ENCODE measurements around the gene KCND2.

Gene KCND2

DNA sequence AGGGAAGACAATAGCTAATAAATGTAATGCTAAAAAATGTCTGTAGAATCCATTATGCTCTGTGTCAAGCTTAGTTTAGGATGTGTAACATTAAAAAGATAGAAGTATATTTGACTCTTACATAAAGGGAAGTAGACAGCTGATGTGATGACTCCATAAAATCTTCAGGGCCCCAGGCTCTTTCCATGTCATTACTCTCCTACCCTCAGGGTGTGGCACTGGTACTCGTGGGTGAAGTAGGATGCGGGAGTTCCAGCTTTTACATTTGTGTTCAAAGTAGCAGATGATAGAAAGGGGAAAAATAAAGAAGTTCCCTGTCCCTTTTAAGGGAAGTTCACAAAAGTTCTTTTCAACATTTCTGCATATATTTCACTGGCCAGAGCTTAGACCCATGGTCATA is 427.8 kb downstream of the KCND2 start:
- TF ChIP-seq, protein P1, sequence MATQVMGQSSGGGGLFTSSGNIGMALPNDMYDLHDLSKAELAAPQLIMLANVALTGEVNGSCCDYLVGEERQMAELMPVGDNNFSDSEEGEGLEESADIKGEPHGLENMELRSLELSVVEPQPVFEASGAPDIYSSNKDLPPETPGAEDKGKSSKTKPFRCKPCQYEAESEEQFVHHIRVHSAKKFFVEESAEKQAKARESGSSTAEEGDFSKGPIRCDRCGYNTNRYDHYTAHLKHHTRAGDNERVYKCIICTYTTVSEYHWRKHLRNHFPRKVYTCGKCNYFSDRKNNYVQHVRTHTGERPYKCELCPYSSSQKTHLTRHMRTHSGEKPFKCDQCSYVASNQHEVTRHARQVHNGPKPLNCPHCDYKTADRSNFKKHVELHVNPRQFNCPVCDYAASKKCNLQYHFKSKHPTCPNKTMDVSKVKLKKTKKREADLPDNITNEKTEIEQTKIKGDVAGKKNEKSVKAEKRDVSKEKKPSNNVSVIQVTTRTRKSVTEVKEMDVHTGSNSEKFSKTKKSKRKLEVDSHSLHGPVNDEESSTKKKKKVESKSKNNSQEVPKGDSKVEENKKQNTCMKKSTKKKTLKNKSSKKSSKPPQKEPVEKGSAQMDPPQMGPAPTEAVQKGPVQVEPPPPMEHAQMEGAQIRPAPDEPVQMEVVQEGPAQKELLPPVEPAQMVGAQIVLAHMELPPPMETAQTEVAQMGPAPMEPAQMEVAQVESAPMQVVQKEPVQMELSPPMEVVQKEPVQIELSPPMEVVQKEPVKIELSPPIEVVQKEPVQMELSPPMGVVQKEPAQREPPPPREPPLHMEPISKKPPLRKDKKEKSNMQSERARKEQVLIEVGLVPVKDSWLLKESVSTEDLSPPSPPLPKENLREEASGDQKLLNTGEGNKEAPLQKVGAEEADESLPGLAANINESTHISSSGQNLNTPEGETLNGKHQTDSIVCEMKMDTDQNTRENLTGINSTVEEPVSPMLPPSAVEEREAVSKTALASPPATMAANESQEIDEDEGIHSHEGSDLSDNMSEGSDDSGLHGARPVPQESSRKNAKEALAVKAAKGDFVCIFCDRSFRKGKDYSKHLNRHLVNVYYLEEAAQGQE (IDR thresholded peaks at IDR 0.05; ENCODE audit: insufficient read depth in 1 of 2, low read depth in 2 of 2, low read length in 2 of 2) = no peak
- TF ChIP-seq FOXP2 (optimal IDR thresholded peaks at IDR 0.05; ENCODE audit: borderline replicate concordance, extremely low read depth, extremely low read length, insufficient read depth) (no peak), SIN3A (IDR thresholded peaks at IDR 0.05; ENCODE audit: borderline replicate concordance, insufficient read depth, low read length) (no peak), POLR2AphosphoS5 (IDR thresholded peaks at IDR 0.05; ENCODE audit: low read depth, low read length) (no peak), TAF1 (IDR thresholded peaks at IDR 0.05; ENCODE audit: borderline replicate concordance, insufficient read depth, low read length) (no peak)

GRCh38 chr7:120703585-120704240 is 430.7 kb downstream of the KCND2 start:
- no peak for TF ChIP-seq TAF1 (IDR thresholded peaks at IDR 0.05; ENCODE audit: borderline replicate concordance, insufficient read depth, low read length)
- no peak for TF ChIP-seq FOXP2 (optimal IDR thresholded peaks at IDR 0.05; ENCODE audit: borderline replicate concordance, extremely low read depth, extremely low read length, insufficient read depth)
- no peak for TF ChIP-seq POLR2AphosphoS5 (IDR thresholded peaks at IDR 0.05; ENCODE audit: low read depth, low read length)
- TF ChIP-seq, protein P1 (IDR thresholded peaks at IDR 0.05; ENCODE audit: insufficient read depth in 1 of 2, low read depth in 2 of 2, low read length in 2 of 2) = no peak
- TF ChIP-seq SIN3A (IDR thresholded peaks at IDR 0.05; ENCODE audit: borderline replicate concordance, insufficient read depth, low read length) = no peak

- TF ChIP-seq FOXP2 (optimal IDR thresholded peaks at IDR 0.05; ENCODE audit: borderline replicate concordance, extremely low read depth, extremely low read length, insufficient read depth) (no peak), TAF1 (IDR thresholded peaks at IDR 0.05; ENCODE audit: borderline replicate concordance, insufficient read depth, low read length) (no peak)
- TF ChIP-seq, protein P1 (IDR thresholded peaks at IDR 0.05; ENCODE audit: insufficient read depth in 1 of 2, low read depth in 2 of 2, low read length in 2 of 2) = no peak
Measured at GRCh38 chr7:120709252-120709971, 436.4 kb downstream of the KCND2 start.

DNA sequence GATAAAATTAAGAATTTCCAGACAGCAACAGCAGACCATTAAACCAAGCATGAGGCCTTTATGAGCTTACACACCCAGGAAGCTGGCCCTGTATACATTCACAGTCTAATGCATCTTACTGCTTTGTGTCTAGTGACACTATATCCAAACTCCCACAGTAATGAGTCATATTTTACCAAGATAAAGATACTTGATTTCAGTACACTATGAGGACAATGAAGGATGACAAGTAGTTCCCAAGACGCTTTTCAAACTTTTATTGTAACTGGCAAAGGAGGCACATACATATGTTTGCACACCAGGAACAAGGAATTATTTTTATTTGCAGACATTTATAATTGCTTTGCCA is 437.0 kb downstream of the KCND2 start:
- TF ChIP-seq, protein P1 (IDR thresholded peaks at IDR 0.05; ENCODE audit: insufficient read depth in 1 of 2, low read depth in 2 of 2, low read length in 2 of 2) = no peak
- TF ChIP-seq TAF1 (IDR thresholded peaks at IDR 0.05; ENCODE audit: borderline replicate concordance, insufficient read depth, low read length) (no peak), POLR2AphosphoS5 (IDR thresholded peaks at IDR 0.05; ENCODE audit: low read depth, low read length) (no peak), FOXP2 (optimal IDR thresholded peaks at IDR 0.05; ENCODE audit: borderline replicate concordance, extremely low read depth, extremely low read length, insufficient read depth) (no peak), SIN3A (IDR thresholded peaks at IDR 0.05; ENCODE audit: borderline replicate concordance, insufficient read depth, low read length) (no peak)

All from PFSK-1 (cell line).